HG03442 (cell line): ENCODE results near the gene SYNPR.

Experiments used
- ATAC-seq: cut with Tn5 transposase; IDR thresholded peaks from one replicate; pipeline ENCODE4 v1.9.1; 2021; ENCODE audit warnings: mild to moderate bottlenecking, moderate library complexity; ENCODE audit not compliant: unreplicated experiment

The SYNPR gene

DNA sequence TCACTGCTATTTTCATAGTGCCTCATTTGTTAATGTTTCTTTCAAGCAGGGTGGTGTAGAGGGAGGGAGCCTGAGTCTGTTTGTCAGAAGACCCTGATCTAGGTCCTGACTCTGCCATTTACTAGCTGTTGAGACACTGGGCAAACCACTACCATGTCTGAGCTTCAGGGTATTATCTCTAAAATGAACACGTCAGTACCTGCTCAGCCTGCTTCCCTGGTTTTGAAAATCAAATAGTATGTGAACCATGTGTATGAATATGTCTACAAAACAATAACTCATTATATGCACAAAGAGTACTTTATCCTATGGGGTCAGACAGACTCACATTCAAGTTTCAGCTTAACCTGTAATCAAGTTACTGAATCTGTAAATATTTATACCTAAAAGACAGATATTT is 25.1 kb downstream of the SYNPR start:
- ATAC-seq, result no peak

GRCh38 chr3:63304421-63304820 is 26.3 kb downstream of the SYNPR start:
- no peak for ATAC-seq

- ATAC-seq, result no peak
Observed at GRCh38 chr3:63308072-63308471, 30.0 kb downstream of the SYNPR start.

- ATAC-seq, result no peak
Observed at GRCh38 chr3:63309768-63310167, 31.7 kb downstream of the SYNPR start.

- ATAC-seq, result no peak
Observed at GRCh38 chr3:63323766-63324165, 45.7 kb downstream of the SYNPR start.

GRCh38 chr3:63324621-63325020 is 46.5 kb downstream of the SYNPR start:
- ATAC-seq, result no peak

GRCh38 chr3:63325386-63325785 is 47.3 kb downstream of the SYNPR start:
- ATAC-seq, result no peak

DNA sequence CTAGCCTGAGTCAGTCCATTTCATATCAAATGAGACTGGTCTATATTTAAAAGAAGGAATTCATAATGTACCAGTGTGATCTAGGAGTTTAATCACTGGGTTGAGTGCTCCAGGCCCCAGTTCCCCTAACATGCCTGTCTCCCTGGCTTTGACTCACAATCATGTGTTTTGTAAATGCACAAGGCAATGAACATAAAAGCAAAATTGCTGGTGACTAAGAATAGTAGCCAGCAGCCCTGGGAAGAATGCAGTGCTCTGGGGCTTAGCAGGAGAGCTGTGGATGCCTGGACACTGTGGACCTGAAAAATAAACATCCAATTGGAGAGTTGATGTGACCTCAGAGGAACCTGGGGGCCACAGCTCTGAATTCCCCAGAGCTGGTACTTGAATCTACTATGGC is 50.3 kb downstream of the SYNPR start:
- ATAC-seq, result no peak

GRCh38 chr3:63331520-63331919 is 53.4 kb downstream of the SYNPR start:
- ATAC-seq, result no peak

DNA sequence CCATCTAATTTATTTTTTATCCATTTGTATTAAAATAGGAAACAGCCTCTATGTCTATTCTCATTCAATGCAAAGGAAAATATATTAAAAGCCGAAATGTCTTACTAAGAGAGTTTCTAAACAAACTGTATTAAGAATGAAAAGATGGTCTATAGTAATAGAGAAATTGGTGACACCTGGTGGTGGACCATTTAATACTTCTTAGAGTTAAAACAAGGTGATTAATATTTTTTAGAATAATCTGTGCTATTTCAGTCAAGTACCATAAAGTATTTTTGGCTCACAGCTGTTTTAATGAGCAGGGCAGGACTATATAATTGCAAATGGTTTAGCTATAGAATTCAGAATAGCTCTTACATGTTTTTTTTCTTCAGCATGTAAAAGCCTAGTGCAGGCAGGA is 55.7 kb downstream of the SYNPR start:
- ATAC-seq, result no peak

DNA sequence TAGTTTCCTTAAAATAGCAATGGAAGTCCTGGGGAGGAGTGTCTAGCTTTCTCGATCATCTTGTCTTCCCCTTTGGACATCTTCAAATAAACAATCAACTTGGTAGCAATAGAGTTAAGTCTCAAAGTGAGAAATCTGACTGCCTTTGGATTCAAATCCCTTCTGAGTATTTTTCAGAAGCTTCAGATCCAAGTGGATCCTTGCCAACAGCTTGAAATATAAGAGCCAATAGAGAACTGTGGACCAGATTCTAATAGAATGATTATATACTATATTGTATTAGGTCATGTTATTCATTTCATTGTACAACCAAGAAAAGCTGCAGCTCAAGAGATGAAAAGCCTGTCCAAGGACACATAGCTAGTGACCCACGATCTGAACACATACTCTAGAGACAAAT is 60.2 kb downstream of the SYNPR start:
- no peak for ATAC-seq

DNA sequence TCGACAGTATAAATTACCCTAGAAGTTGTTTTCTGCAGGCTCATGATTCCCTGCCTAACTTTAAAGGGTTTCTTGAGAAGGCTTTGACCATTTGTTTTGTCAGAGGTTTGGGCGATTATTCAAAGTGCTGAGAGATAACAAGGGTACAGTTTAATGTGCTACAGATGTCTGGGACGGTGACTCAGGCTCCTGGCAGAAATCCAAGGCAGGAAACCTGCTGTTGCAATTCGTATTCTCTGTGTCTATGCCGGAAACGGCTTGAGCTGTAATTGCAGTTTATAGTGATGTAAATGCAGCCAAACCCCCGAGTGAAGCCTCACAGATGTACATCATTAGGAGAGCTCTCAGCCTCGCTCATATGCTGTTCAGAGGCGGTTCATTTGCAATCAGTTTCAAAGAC is 65.6 kb downstream of the SYNPR start:
- ATAC-seq, result peak; percentile 63

DNA sequence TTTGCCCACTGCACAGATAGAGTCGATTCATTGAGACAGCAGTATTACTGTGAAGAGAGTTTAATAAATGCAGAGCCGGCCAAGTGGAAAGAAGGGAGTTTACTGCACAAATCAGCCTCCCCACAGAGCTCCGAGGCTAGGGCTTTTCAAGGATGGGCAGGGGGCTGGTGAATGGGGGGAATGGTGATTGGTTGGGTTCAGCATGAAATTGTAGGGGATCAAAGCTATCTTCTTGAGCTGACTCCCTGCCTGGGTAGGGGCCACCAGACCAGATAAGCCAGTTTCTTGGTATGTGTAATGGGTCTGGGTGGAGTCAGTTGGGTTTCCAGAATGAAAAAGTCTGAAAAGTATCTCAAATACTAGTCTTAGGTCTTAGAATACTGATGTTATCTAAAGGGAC is 66.6 kb downstream of the SYNPR start:
- ATAC-seq, result no peak

DNA sequence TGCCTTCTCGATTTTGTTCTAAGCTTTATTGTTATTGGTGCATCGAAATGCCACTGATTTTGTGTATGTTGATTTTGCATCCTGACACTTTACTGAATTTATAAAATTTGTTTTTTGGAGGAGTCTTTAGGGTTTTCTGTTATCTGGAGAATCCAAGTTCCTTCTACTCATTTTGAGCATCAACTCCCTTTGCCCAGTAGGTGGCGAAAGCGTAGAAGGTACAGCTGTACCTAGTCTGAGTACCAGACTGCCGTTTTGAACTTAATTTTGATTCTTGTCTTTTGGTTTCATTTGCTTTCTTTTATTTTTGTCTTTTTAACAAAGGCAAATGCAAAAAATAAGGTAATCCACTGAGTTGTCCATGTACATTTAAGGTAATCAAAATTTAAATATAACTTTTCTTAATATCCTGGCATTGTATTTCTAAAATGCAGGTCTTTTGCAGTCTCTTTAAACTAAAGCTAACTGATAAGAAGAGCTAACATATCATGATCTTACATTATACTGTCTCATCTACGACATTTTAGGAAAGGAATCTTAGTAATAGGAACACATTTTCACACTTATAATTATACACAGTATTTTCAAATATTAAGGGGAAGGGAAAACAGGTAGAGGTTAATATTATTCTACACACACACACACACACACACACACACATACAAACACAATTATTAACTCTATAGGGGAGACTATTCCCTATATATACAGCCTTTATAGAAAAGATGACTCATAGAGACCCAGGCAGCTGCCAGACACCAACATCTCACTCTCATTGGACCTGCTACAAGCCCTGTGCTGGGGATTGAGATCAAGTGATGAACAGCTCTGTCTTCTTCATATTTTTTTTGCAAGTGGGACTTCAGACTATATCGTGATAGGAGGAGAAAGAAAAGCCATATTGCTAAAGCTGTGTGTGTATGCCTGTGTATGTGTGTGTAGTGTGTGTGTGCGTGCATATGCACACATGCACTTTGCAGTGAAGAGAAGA is 71.8 kb downstream of the SYNPR start:
- peak; percentile 87 for ATAC-seq

- peak; percentile 70 for ATAC-seq
Observed at GRCh38 chr3:63351159-63352007, 73.3 kb downstream of the SYNPR start.

DNA sequence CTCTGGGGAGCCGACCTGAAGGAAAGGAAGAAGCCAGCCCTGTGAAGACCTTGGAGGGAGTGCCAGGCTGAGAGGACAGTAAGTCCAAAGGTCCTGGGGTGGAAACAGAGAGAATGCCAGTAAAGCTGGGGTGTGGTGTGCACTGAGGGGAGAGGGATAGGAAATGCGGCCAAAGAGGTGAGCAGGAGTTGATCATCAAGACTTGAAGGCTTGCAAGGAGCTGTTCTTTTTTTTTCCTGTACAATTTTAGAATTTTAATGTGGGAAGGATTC is 73.8 kb downstream of the SYNPR start:
- ATAC-seq, result no peak

GRCh38 chr3:63353383-63353782 is 75.3 kb downstream of the SYNPR start:
- ATAC-seq, result no peak

GRCh38 chr3:63354160-63354559 is 76.1 kb downstream of the SYNPR start:
- no peak for ATAC-seq

GRCh38 chr3:63355809-63356208 is 77.7 kb downstream of the SYNPR start:
- no peak for ATAC-seq

- ATAC-seq, result no peak
Observed at GRCh38 chr3:63364495-63364894, 86.4 kb downstream of the SYNPR start.

GRCh38 chr3:63364910-63365309 is 86.8 kb downstream of the SYNPR start:
- no peak for ATAC-seq

DNA sequence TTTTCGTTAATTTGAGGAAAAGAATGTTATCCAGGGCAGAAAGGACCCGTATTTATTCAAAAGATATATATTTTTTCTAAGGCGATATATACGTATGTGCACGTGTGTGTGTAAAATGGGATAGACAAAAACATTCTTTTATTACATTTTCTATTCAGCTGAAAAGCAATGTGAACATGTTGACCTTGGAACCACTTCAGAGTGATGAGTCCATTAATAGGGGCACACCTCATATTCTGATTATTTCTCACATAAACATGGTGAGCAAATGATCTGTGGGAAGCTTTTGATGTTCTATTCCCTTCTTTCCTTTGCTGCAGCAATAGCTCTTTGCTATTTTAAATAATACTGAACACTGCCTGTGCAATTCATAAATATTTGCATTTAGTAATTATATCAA is 87.6 kb downstream of the SYNPR start:
- no peak for ATAC-seq
